Measurements from ENCODE around the gene ADCY9.
"Not testable (repeated sequence)": the region's sequence is repeated elsewhere in the genome, so short reads cannot be mapped to it uniquely, and the experiment has no call there.

DNA sequence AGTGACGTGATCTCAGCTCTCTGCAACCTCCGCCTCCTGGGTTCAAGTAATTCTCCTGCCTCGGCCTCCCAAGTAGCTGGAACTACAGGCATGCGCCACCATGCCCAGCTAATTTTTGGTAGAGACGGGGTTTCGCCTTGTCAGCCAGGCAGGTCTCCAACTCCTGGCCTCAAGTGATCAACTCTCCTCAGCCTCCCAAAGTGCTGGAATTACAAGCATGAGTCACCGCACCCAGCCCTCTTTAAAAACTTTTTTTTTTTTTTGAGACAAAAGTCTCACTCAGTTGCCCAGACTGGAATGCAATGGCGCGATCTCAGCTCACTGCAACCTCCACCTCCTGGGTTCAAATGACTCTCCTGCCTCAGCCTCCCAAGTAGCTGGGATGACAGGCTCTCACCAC lies 43.1 kb downstream of the ADCY9 start:
- TF ChIP-seq CTCF, POLR2AphosphoS5, POLR2A (IDR thresholded peaks at IDR 0.05): not testable (repeated sequence)

Measured in breast epithelium (tissue), 3 donors.